ENCODE data around the gene GABRG3. TPM values are rescaled to one million over a fixed set of nuclear protein-coding genes. Genes with fewer than 3 reads are reported as not detected.

The GABRG3 gene
- polyA plus RNA-seq, 1 donor (not counting 4 experiments of a cell fraction or from before 2014, with no cell fraction given): not detected

GRCh38 chr15:26954403-26954802 is 16.6 kb upstream of the GABRG3 start:
- no peak overlapping the region for H3K9ac ChIP-seq (ENCODE audit: control insufficient read depth, extremely low read depth, insufficient read depth, low read length)
- no peak overlapping the region for H2AFZ ChIP-seq (ENCODE audit: control insufficient read depth, low read length)
- no peaks in the 10 kb centered on the region for H3K4me1 ChIP-seq (ENCODE audit: control insufficient read depth, extremely low read depth, insufficient read depth, low read length)
- DNase-seq (ENCODE audit: low read depth, low spot score) (no peak), FAIRE-seq (no peak)
- no peaks in the 10 kb centered on the region for H3K36me3 ChIP-seq (ENCODE audit: control insufficient read depth in 2 of 2, extremely low read depth in 1 of 2, insufficient read depth in 2 of 2, low read length in 2 of 2)
- H3K9me1 ChIP-seq (ENCODE audit: control insufficient read depth, extremely low read depth, insufficient read depth, low read length): no peaks in the 10 kb centered on the region
- H3K4me2 ChIP-seq (ENCODE audit: control insufficient read depth, extremely low read depth, insufficient read depth, low read depth, low read length): no peak overlapping the region
- H3K27ac ChIP-seq (ENCODE audit: control insufficient read depth, insufficient read depth, low read length): no peak overlapping the region
- no peaks in the 10 kb centered on the region for H3K9me3 ChIP-seq (ENCODE audit: control insufficient read depth, low read depth, low read length)
- TF ChIP-seq CTCF (optimal IDR thresholded peaks at IDR 0.05 in 1 of 3, IDR thresholded peaks at IDR 0.05 in 1 of 3, conservative IDR thresholded peaks at IDR 0.05 in 1 of 3; ENCODE audit: extremely low read depth in 1 of 3, insufficient read depth in 2 of 3, low read length in 3 of 3) (no peak), EZH2 (IDR thresholded peaks at IDR 0.05; ENCODE audit: low read length) (no peak)
- no peaks in the 10 kb centered on the region for H3K79me2 ChIP-seq (ENCODE audit: control insufficient read depth, insufficient read depth, low read length)
- H3K27me3 ChIP-seq (ENCODE audit: control insufficient read depth, extremely low read depth, insufficient read depth, low read length): no peaks in the 10 kb centered on the region
- no peaks in the 10 kb centered on the region for H4K20me1 ChIP-seq (ENCODE audit: control insufficient read depth, extremely low read depth, insufficient read depth, low read length)
- dilution Hi-C loops (cut with MboI; ENCODE audit: extremely low pct_ligation_motif_present, low sequenced_read_pairs): no loop called here
- H3K4me3 ChIP-seq (ENCODE audit: control insufficient read depth in 2 of 3, extremely low read depth in 1 of 3, insufficient read depth in 2 of 3, low read depth in 1 of 3, low read length in 3 of 3): no peak overlapping the region

- Histone ChIP-seq H3K36me3 (ENCODE audit: control insufficient read depth in 2 of 2, extremely low read depth in 1 of 2, insufficient read depth in 2 of 2, low read length in 2 of 2) (no peaks in the 10 kb centered on the region), H4K20me1 (ENCODE audit: control insufficient read depth, extremely low read depth, insufficient read depth, low read length) (no peaks in the 10 kb centered on the region), H3K9me1 (ENCODE audit: control insufficient read depth, extremely low read depth, insufficient read depth, low read length) (no peaks in the 10 kb centered on the region), H3K27ac (ENCODE audit: control insufficient read depth, insufficient read depth, low read length) (no peak overlapping the region), H3K27me3 (ENCODE audit: control insufficient read depth, extremely low read depth, insufficient read depth, low read length) (peaks cover 26% of the 10 kb centered on the region), H2AFZ (ENCODE audit: control insufficient read depth, low read length) (no peak overlapping the region), H3K9me3 (ENCODE audit: control insufficient read depth, low read depth, low read length) (no peaks in the 10 kb centered on the region), H3K9ac (ENCODE audit: control insufficient read depth, extremely low read depth, insufficient read depth, low read length) (no peak overlapping the region), H3K4me3 (ENCODE audit: control insufficient read depth in 2 of 3, extremely low read depth in 1 of 3, insufficient read depth in 2 of 3, low read depth in 1 of 3, low read length in 3 of 3) (no peak overlapping the region), H3K4me2 (ENCODE audit: control insufficient read depth, extremely low read depth, insufficient read depth, low read depth, low read length) (no peak overlapping the region), H3K79me2 (ENCODE audit: control insufficient read depth, insufficient read depth, low read length) (no peaks in the 10 kb centered on the region), H3K4me1 (ENCODE audit: control insufficient read depth, extremely low read depth, insufficient read depth, low read length) (no peaks in the 10 kb centered on the region)
- dilution Hi-C loops (cut with MboI; ENCODE audit: extremely low pct_ligation_motif_present, low sequenced_read_pairs): no loop called here
- no peak for DNase-seq (ENCODE audit: low read depth, low spot score)
- TF ChIP-seq CTCF (optimal IDR thresholded peaks at IDR 0.05 in 1 of 3, IDR thresholded peaks at IDR 0.05 in 1 of 3, conservative IDR thresholded peaks at IDR 0.05 in 1 of 3; ENCODE audit: extremely low read depth in 1 of 3, insufficient read depth in 2 of 3, low read length in 3 of 3): no peak
- no peak for TF ChIP-seq EZH2 (IDR thresholded peaks at IDR 0.05; ENCODE audit: low read length)
- no peak for FAIRE-seq
Measured at GRCh38 chr15:26967719-26968269, 3.2 kb upstream of the GABRG3 start.
